Inflammatory macrophage treated with lipopolysaccharide for 1 hour (primary cell): ENCODE data around the gene CYBC1.
A peak's percentile ranks its signal among the peaks of the same experiment; 100 is the strongest.
"Not testable (repeated sequence)": the region's sequence is repeated elsewhere in the genome, so short reads cannot be mapped to it uniquely, and the experiment has no call there.

Experiments
- DNase-seq, 2 donors: peaks; one replicate each; pipeline ENCODE4 v3.0.0-alpha.2; 2020 to 2022

Gene CYBC1

DNA sequence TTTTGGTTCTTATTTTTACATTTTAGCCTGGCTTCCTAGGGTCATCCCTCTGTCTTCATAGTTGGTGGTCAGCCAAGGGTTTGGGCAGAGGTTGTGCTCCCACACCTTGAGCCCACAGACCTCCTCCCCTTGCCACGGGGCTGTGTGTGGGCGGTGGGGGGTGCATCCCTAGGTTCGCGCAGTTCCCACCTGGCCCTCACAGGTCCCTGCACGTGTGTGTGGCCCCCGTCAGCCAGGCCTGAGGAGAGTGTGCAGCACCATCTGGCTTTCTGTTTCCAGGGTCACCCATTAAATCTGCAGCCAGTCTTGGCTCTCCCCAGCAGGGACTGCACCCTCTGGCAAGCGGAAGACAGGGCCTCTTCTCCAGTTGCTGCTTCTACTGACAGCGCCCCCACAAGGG is 18.5 kb downstream of the CYBC1 start:
- DNase-seq = no peak

GRCh38 chr17:82429824-82430223 is 20.7 kb downstream of the CYBC1 start:
- no peak for DNase-seq

GRCh38 chr17:82428546-82428945 is 22.0 kb downstream of the CYBC1 start:
- DNase-seq = no peak

DNA sequence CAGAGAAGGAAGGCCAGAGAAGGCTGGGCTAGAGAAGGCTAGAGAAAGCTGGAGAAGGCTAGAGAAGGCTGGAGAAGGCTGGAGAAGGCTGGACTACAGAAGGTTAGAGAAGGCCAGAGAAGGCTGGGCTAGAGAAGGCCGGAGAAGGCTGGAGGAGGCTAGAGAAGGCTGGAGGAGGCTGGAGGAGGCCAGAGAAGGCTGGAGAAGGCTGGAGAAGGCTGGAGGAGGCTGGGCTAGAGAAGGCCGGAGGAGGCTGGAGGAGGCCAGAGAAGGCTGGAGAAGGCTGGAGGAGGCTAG is 25.7 kb downstream of the CYBC1 start:
- no peak for DNase-seq

DNA sequence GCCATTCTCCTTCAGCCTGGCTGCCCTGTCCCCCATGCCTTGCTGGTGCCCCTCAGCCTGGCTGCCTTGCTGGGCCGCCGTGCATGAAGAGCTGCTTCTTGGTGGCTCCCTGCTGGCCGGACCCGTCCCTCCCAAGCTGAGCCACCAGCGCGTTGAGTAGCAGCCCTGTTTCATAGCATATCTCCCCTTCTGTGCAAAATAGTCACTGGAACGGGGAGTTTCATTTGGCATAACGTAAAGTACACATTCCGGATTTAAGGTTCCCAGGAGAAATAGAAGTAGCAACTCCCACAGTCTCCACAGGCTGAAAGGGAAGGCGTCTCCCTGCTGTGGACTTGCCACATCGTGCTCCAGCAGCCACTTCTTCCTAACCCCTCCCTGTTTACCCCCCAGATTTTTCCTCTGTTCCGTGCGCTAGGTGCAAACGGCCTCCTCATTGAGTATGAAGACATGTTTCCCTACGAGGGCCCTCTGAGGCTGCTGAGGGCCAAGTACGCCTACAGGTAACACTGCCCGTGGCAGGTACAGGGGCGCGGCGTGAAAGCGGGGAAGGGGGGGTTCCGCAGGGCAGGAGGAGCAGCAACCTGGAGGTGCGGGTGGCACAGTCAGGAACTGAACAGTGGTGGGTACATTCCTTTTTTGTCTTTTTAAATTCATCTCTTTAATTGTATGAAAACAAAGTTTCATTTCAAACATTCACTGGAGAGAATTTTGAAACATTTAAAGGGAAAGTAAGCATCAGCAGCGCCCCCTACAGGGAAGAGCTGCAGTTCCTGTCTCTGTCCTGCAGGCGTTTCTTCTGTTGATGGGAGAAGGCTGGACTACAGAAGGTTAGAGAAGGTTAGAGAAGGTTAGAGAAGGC is 26.3 kb downstream of the CYBC1 start:
- DNase-seq = peak; percentile 37 to 84

- peak; percentile 37 to 47 for DNase-seq
Observed at GRCh38 chr17:82419540-82419939, 31.0 kb downstream of the CYBC1 start.

DNA sequence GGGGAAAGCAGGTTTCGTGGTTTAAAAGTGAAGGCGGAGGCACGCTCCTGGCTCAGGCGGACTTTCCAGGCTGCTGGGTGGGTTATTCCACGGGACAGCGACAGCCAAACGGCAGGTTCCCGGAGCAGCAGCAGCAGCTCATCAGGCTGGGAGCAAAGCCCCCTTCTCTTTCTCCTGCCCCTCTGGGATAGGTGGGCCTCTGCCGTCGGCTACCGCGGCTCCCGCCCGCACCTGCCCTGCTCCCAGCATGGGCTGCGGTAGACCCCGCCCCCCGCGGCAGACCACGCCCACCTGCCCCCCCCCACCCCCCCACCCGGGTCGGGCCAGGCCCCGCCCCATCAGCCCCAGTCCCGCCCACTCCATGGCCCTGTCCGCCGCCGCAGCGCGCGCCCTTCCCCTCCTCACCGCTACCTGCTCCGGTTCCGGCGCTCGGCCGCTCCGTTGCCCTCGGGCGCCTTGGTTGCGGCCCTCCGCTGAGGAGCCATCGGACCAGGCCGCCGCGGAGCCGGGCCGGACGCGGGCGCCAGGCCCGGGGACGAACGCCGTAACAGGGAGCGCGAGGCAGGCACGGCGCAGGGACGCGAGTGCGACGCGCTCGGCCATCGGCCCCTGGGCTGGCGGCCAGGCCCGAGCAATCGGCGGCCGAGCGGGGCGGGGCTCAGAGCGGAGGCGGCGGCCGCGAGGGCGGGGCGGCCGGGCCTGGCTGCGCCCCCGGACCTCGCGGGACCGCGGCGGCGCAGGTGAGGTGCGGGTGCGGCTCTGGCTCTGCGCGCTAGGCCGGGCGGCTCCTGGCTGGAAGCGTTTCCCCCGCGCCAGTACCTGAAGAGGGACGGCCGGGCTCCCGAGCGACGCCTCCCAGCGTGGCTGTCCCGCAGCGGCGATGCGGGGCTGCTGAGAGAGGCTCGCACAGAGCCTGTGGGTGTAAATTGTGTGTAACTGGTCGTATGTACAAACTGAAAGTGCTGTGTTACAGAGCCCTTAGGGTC is 32.3 kb downstream of the CYBC1 start, which contains the start of the genes HEXD and OGFOD3:
Gene HEXD (plus strand): TSS at position 347 of the 986 bp plus-strand sequence. CDS start 1,453 bp downstream, outside the sequence.
Gene OGFOD3 (minus strand): TSS at position 586 of the 986 bp plus-strand sequence. CDS start 101 bp downstream, at position 485.
- peak; percentile 74 to 81 for DNase-seq

DNA sequence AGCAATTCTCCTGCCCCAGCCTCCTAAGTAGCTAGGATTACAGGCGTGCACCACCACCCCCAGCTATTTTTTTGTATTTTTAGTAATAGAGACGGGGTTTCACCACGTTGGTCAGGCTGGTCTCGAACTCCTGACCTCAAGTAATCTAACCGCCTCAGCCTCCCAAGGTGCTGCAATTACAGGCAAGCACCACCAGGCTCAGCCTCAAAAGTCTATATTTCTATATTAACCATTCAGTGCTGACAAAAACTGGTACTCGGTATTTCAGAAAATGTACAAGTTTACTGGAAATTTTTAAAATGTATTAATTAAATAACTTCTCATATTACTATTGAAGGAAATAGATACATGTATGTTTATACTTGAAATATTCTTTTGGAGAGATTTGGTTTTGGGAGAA is 33.8 kb downstream of the CYBC1 start:
- DNase-seq = no peak

GRCh38 chr17:82416264-82416663 is 34.3 kb downstream of the CYBC1 start:
- DNase-seq = no peak

- DNase-seq = no peak
Observed at GRCh38 chr17:82415786-82416185, 34.8 kb downstream of the CYBC1 start.

GRCh38 chr17:82415336-82415735 is 35.2 kb downstream of the CYBC1 start:
- DNase-seq = no peak

- DNase-seq = peak; percentile 45 to 91
Observed at GRCh38 chr17:82414548-82415281, 35.8 kb downstream of the CYBC1 start.

- no peak for DNase-seq
Observed at GRCh38 chr17:82412535-82413520, 37.7 kb downstream of the CYBC1 start.

DNA sequence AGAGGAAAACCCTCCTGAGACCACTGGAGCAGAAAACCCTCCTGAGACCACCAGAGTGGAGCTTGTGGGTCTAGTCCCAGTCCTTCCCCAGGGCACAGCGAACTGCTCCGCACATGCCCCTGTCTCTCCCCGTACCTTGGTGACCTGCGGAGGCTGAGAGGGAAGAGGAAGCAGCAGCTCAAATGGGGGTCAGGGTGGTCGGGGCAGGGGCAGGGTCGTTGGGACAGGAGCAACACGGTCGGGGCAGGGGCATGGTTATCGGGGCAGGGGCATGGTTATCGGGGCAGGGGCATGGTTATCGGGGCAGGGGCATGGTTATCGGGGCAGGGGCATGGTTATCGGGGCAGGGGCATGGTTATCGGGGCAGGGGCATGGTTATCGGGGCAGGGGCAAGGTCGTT is 38.5 kb downstream of the CYBC1 start:
- not testable (repeated sequence) for DNase-seq

DNA sequence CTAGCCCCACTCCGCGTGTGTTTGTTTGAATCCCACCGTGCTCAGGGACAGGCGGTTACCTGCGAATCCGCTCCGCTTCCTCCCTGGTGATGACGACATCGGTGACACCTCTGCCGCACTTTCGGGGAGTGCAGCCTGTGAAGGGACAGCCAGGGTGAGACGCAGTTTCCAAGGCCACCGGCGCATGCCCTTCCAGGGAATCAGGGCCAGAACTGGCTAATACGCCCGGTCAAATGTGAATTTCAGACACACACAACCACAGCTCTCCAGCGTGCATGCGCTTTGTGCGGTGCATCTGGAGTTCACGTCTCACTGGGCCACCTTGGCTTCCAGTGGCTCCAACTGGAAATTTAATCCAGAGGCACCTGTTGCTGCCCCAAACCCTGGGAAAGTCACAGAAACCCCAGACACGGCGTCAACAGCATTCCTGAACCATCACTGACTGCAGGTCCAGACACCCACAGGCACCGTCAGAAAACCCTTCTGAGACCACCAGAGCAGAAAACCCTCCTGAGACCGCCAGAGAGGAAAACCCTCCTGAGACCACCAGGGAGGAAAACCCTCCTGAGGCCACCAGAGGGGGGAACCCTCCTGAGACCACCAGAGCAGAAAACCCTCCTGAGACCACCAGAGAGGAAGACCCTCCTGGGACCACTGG is 39.0 kb downstream of the CYBC1 start:
- DNase-seq = no peak

DNA sequence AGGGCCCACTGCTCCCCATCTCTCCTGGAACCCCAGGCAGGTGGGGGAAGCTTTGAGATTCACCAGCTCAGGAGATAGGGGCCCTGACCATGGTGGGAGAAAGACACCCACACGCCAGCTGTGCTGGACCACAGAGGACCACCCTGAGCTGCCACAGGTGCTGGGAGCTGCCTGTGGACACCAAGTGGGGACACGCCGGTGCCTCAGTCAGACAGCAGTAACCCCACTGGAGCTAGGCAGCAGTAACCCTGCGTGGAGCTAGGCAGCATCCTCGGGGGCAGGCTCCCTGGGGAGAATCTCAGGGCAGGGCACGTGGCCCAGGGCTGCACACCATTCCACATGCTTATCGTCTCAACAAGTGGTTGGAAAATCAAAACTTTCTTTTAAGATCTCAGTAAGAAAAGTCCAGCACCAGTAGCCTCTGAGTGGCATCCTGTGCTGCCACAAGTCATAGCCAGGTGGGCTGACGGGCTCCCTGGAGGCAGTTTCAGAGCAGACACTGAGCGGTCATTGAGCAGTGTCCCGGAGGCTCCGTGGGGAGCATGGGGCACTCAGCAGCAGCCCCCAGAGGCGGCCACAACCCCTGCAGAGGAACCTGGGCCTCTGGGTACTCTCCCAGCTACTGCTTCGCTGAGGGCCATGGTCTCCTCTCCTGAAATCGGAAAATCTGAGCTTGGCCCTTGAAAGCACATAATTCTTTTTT is 40.4 kb downstream of the CYBC1 start:
- DNase-seq = no peak

- DNase-seq = no peak
Observed at GRCh38 chr17:82408938-82409318, 41.6 kb downstream of the CYBC1 start.

DNA sequence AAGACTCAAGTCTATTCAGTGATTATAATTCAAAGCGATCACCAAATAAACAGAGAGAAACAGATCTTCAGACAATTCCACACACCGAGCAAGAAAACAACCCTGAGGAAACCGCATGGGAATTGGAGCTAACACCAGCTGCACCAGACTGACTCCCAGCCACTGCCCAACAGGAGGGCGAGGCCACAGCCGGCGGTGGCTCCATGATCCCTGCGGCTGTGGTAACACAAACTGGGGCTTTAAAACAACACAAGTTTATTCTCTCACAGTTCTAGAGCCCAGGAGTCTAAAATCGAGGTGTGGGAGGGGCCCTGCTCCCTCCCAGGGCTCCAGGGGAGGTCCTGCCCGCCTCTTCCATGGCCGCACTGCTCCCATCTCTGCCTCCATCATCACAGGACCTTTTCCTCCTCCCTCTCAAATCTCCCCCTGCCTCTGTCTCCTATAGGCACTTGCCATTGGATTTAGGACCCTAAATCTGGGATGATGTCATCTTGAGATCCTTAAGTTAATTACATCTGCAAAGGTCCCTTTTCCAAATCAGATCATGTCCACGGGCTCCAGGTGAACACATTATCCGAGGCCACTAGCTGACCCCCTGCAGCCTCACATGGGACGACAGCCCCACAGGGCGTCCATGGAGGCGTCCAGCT is 42.1 kb downstream of the CYBC1 start:
- no peak for DNase-seq

GRCh38 chr17:82407255-82407654 is 43.3 kb downstream of the CYBC1 start:
- peak in 1 of 2 donors; percentile 21 for DNase-seq
